Erythroblast (primary cell): ENCODE data around the gene HGS.

ENCODE experiments used
- GATA1 ChIP-seq: IDR thresholded peaks from 2 replicates; pipeline ENCODE4 v1.6.1; 2011; ENCODE audit warnings: low read depth, mild to moderate bottlenecking, control low read depth, low read length, moderate library complexity
- POLR2A ChIP-seq: IDR thresholded peaks from 2 replicates; pipeline ENCODE4 v1.6.1; 2011; ENCODE audit warnings: mild to moderate bottlenecking, low read length

GRCh38 chr17:81660441-81660840 lies 23.4 kb upstream of the HGS start:
- no peak for TF ChIP-seq POLR2A
- TF ChIP-seq GATA1 = no peak
